SU-DHL-6 (cell line): ENCODE data around the gene REM2.
A peak's percentile ranks its signal among the peaks of the same experiment; 100 is the strongest.

Experiments
- H2AFZ ChIP-seq: fragments of 200-600 bp; sonication (generic); 2 replicates; pipeline ENCODE4 v1.6.1; 2014; ENCODE audit warnings: low read depth, mild to moderate bottlenecking, moderate library complexity, mixed read lengths, antibody characterized with exemption, low read length; ENCODE audit not compliant: severe bottlenecking
- H3F3A ChIP-seq: fragments of 200-600 bp; shearing (Covaris generic); 2 replicates; pipeline ENCODE4 v1.6.0; 2016; ENCODE audit warnings: antibody characterized with exemption, mild to moderate bottlenecking; ENCODE audit not compliant: insufficient read depth
- H3K27ac ChIP-seq: fragments of 200-600 bp; sonication (generic); 2 replicates; pipeline ENCODE4 v1.5.1; 2016; ENCODE audit warnings: low read depth, mild to moderate bottlenecking, low read length, moderate library complexity, mixed read lengths
- H3K27me3 ChIP-seq: fragments of 200-600 bp; sonication (generic), shearing (Covaris generic); 2 replicates; pipeline ENCODE4 v1.6.0; 2014; ENCODE audit warnings: mild to moderate bottlenecking, low read length
- H3K36me3 ChIP-seq: fragments of 200-600 bp; sonication (generic); 2 replicates; pipeline ENCODE4 v1.6.1; 2014; ENCODE audit warnings: mild to moderate bottlenecking, low read length, mixed read lengths
- H3K4me2 ChIP-seq: fragments of 300-600, 200-600 bp; shearing (Covaris generic), sonication (generic); 2 replicates; pipeline ENCODE4 v1.6.0; 2014; ENCODE audit warnings: low read length, low read depth, mild to moderate bottlenecking; ENCODE audit not compliant: poor library complexity, severe bottlenecking
- H3K4me3 ChIP-seq: fragments of 200-600 bp; sonication (generic); 2 replicates; pipeline ENCODE4 v1.5.1; 2014; ENCODE audit warnings: antibody characterized with exemption, low read length, mild to moderate bottlenecking, mixed read lengths; ENCODE audit not compliant: insufficient read depth, poor library complexity, severe bottlenecking
- H3K79me2 ChIP-seq: fragments of 200-600 bp; sonication (generic); 2 replicates; pipeline ENCODE4 v1.6.1; 2014; ENCODE audit warnings: mild to moderate bottlenecking, low read length, moderate library complexity; ENCODE audit not compliant: insufficient read depth
- H3K9ac ChIP-seq: fragments of 200-600 bp; sonication (generic); 2 replicates; pipeline ENCODE4 v1.7.0; 2014; ENCODE audit warnings: mild to moderate bottlenecking, low read length
- H3K9me2 ChIP-seq: fragments of 200-600 bp; sonication (generic); replicated peaks from 2 replicates; pipeline ENCODE4 v1.6.1; 2014; ENCODE audit warnings: low read length; ENCODE audit not compliant: insufficient read depth
- H3K9me3 ChIP-seq: fragments of 200-600 bp; sonication (generic); 2 replicates; pipeline ENCODE4 v1.6.1; 2014; ENCODE audit warnings: low read length, mixed read lengths; ENCODE audit not compliant: insufficient read depth
- H4K20me1 ChIP-seq: fragments of 200-600 bp; sonication (generic); 2 replicates; pipeline ENCODE4 v1.6.1; 2014; ENCODE audit warnings: low read depth, mild to moderate bottlenecking, antibody characterized with exemption, low read length, moderate library complexity, mixed read lengths
- EZH2phosphoT487 ChIP-seq: fragments of 200-600 bp; sonication (generic), shearing (Covaris generic); conservative IDR thresholded peaks from 2 replicates; pipeline ENCODE4 v1.6.1; 2018; ENCODE audit warnings: mild to moderate bottlenecking, antibody characterized with exemption, low read length, moderate library complexity, mixed read lengths
- TF ChIP-seq, protein P1 (sequence below): fragments of 200-600 bp; sonication (generic); IDR thresholded peaks from one replicate; pipeline ENCODE4 v1.5.1; 2017; ENCODE audit warnings: antibody characterized with exemption, mild to moderate bottlenecking, low read length, moderate library complexity; ENCODE audit not compliant: insufficient read depth, poor library complexity, severe bottlenecking

The REM2 gene

DNA sequence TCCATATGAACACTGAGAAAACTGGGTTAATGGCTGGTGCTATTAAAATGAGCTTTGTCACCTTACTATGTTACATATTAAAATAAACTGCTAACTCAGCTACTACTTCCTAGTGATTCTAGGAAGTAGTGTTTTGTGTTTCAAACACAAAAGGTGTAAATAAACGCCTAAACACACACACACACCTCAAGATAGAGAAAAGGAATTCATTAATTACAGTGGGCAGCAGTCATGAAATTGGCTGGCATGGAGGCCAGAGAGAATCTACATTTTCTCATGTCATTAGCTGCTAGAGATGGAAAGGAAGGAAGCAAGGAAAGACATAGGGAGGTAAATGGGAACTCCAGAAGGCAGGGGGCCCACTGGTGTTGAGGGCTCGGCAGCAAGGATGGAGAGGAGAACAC lies 46.9 kb downstream of the REM2 start:
- H3K9ac ChIP-seq: peak overlapping the region; percentile 85
- peak overlapping the region; percentile 87 for H3K4me3 ChIP-seq
- peaks cover 11% of the 10 kb centered on the region; the same call in 1 of the 2 replicates for H3F3A ChIP-seq
- H3K27me3 ChIP-seq: no peaks in the 10 kb centered on the region
- peaks cover 14% of the 10 kb centered on the region for H3K79me2 ChIP-seq
- TF ChIP-seq, protein P1, sequence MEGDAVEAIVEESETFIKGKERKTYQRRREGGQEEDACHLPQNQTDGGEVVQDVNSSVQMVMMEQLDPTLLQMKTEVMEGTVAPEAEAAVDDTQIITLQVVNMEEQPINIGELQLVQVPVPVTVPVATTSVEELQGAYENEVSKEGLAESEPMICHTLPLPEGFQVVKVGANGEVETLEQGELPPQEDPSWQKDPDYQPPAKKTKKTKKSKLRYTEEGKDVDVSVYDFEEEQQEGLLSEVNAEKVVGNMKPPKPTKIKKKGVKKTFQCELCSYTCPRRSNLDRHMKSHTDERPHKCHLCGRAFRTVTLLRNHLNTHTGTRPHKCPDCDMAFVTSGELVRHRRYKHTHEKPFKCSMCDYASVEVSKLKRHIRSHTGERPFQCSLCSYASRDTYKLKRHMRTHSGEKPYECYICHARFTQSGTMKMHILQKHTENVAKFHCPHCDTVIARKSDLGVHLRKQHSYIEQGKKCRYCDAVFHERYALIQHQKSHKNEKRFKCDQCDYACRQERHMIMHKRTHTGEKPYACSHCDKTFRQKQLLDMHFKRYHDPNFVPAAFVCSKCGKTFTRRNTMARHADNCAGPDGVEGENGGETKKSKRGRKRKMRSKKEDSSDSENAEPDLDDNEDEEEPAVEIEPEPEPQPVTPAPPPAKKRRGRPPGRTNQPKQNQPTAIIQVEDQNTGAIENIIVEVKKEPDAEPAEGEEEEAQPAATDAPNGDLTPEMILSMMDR: no peak
- no peak for TF ChIP-seq EZH2phosphoT487
- H3K9me3 ChIP-seq: no peaks in the 10 kb centered on the region
- no peaks in the 10 kb centered on the region for H3K36me3 ChIP-seq
- peak overlapping the region; percentile 69 for H3K4me2 ChIP-seq
- H3K27ac ChIP-seq: peak overlapping the region; percentile 44
- H2AFZ ChIP-seq: peak overlapping the region; percentile 78
- no peaks in the 10 kb centered on the region for H3K9me2 ChIP-seq
- H4K20me1 ChIP-seq: no peaks in the 10 kb centered on the region

DNA sequence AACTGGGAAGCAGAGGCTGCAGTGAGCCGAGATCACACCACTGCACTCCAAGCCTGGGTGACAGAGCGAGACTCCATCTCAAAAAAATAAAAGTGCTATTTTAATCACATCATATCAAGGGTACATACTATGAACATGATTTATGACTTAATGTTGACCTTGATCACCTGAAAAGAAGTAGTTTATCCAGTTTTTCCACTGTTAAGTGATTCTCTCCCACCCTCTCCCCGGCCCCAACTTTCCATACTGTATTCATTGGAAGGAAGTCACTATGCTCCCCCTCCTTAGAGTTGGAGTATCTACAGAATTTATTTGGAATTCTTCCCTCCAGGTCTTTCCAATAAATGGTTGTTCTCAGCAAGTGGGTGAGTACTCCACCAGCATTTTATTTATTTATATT lies 49.1 kb downstream of the REM2 start:
- no peak overlapping the region for H3K9ac ChIP-seq
- H3K9me3 ChIP-seq: no peaks in the 10 kb centered on the region
- H3F3A ChIP-seq: peaks cover 11% of the 10 kb centered on the region; the same call in 1 of the 2 replicates
- H3K36me3 ChIP-seq: no peaks in the 10 kb centered on the region; the same call in 1 of the 2 replicates
- H3K27me3 ChIP-seq: no peaks in the 10 kb centered on the region
- peaks cover 14% of the 10 kb centered on the region for H3K79me2 ChIP-seq
- H4K20me1 ChIP-seq: no peaks in the 10 kb centered on the region
- no peak overlapping the region for H2AFZ ChIP-seq
- no peak for TF ChIP-seq EZH2phosphoT487
- TF ChIP-seq, protein P1: no peak
- H3K9me2 ChIP-seq: no peaks in the 10 kb centered on the region
- H3K4me2 ChIP-seq: no peak overlapping the region
- no peak overlapping the region for H3K27ac ChIP-seq
- no peak overlapping the region for H3K4me3 ChIP-seq

DNA sequence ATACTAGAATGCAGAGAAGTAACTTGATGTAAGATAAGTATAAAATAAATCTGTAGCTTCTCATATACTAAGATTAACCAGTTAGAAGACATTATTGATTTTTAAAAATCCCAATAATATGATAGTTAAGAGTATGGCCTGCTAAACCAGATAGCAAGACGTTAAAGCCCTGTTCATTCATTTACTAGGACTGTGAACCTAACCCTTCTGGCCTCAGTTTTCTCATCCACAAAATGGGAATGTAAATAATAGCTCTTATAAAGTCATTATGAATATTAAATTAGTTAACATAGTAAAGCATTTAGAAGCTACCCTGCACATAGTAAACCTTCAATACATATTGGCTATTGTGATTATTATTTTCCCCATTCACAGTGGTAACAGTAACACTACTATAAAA lies 52.1 kb downstream of the REM2 start:
- Histone ChIP-seq H3F3A (peaks cover 6% of the 10 kb centered on the region; the same call in 1 of the 2 replicates), H3K9me3 (no peaks in the 10 kb centered on the region), H3K27me3 (no peaks in the 10 kb centered on the region), H3K9me2 (no peaks in the 10 kb centered on the region), H3K27ac (no peak overlapping the region), H3K4me3 (no peak overlapping the region), H2AFZ (no peak overlapping the region), H4K20me1 (no peaks in the 10 kb centered on the region), H3K4me2 (no peak overlapping the region), H3K36me3 (no peaks in the 10 kb centered on the region; the same call in 1 of the 2 replicates), H3K79me2 (no peaks in the 10 kb centered on the region), H3K9ac (no peak overlapping the region)
- TF ChIP-seq, protein P1: no peak
- TF ChIP-seq EZH2phosphoT487: no peak
